ENCODE data around the gene LAMC3. TPM values are rescaled to one million over a fixed set of nuclear protein-coding genes. Genes with fewer than 3 reads are reported as not detected.

The LAMC3 gene
- polyA plus RNA-seq, 1 of the 3 experiments (the other 2 are of a cell fraction) = 0.07 TPM

DNA sequence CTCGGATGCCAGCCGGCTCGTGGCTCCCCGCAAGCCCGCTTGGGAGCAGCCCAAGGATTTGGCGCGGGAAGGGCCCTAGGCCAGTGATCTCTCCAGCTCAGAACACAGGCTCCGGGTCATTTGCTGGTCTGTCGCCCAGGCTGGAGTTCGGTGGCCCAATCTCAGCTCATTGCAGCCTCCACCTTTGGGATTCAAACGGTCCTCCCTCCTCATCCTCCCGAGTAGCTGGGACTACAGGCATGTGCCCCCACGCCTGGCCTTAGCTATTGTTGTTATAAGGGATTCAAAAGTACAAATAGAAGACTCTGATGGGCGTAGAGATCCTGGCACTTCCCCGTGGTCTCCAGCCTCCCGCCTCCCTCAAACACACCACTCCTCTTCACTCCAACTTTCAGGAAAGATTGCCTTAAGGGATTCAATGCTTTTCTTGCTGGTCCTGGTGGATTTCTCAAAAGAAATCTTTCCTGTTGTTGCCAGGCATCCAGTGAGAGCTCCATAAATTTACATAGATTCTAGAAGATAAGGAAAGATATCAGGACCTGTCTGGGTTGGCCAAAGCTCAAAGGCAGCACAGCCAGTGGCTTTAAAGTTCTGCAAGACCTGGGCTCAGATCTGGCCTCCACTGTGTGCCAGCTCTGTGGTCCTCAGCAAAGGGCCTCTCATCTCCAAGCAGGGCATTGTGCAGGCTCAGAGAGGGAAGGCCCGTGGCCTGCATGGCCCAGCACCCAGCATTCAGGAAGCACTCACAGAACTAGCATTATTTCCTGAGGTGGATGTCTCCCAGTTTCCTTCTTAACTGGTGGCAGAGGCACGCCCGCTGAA, 88.4 kb downstream of the LAMC3 start:
- Histone ChIP-seq H3K79me2 (ENCODE audit: insufficient read depth) (no peaks in the 10 kb centered on the region), H2AFZ (ENCODE audit: low read depth) (no peak overlapping the region), H3K9ac (no peak overlapping the region), H4K20me1 (ENCODE audit: insufficient read depth) (no peaks in the 10 kb centered on the region), H3K4me1 (ENCODE audit: control insufficient read depth in 1 of 2, insufficient read depth in 2 of 2, low read depth in 1 of 2, low read length in 1 of 2) (peaks cover 0 to 17% of the 10 kb centered on the region in 2 experiments; a peak in 1 of 4 replicates), H3K27me3 (ENCODE audit: insufficient read depth) (peaks cover 27% of the 10 kb centered on the region), H3K4me3 (ENCODE audit: low read depth in 2 of 2, low read length in 1 of 2) (peak overlapping the region in 1 of 2 experiments; percentile 49; a peak in 2 of 4 replicates), H3K4me2 (peak overlapping the region; percentile 74; the same call in 1 of the 2 replicates), H3K27ac (ENCODE audit: low read depth in 2 of 2, low read length in 1 of 2) (no peak overlapping the region), H3F3A (replicated peaks; ENCODE audit: insufficient read depth) (no peaks in the 10 kb centered on the region), H3K36me3 (replicated peaks in 1 of 2; ENCODE audit: control insufficient read depth in 1 of 2, insufficient read depth in 2 of 2, low read length in 1 of 2) (no peaks in the 10 kb centered on the region), H3K9me2 (no peaks in the 10 kb centered on the region), H3K9me3 (no peaks in the 10 kb centered on the region)
- TF ChIP-seq USF2 (IDR thresholded peaks at IDR 0.05; ENCODE audit: borderline replicate concordance, low read depth, low read length) (no peak), SMC3 (IDR thresholded peaks at IDR 0.05; ENCODE audit: low read depth, low read length) (no peak), RCOR1 (IDR thresholded peaks at IDR 0.05; ENCODE audit: low read length) (no peak), FOXM1 (IDR thresholded peaks at IDR 0.05; ENCODE audit: low read depth) (no peak), GABPA (IDR thresholded peaks at IDR 0.05; ENCODE audit: low read depth) (no peak), MXI1 (IDR thresholded peaks at IDR 0.05; ENCODE audit: low read depth, low read length) (no peak), YY1 (IDR thresholded peaks at IDR 0.05; ENCODE audit: low read depth) (no peak), TEAD4 (IDR thresholded peaks at IDR 0.05; ENCODE audit: borderline replicate concordance, insufficient read depth) (no peak), MEF2A (IDR thresholded peaks at IDR 0.05; ENCODE audit: borderline replicate concordance, low read depth) (no peak), PBX3 (IDR thresholded peaks at IDR 0.05) (no peak)
- TF ChIP-seq, protein P1, sequence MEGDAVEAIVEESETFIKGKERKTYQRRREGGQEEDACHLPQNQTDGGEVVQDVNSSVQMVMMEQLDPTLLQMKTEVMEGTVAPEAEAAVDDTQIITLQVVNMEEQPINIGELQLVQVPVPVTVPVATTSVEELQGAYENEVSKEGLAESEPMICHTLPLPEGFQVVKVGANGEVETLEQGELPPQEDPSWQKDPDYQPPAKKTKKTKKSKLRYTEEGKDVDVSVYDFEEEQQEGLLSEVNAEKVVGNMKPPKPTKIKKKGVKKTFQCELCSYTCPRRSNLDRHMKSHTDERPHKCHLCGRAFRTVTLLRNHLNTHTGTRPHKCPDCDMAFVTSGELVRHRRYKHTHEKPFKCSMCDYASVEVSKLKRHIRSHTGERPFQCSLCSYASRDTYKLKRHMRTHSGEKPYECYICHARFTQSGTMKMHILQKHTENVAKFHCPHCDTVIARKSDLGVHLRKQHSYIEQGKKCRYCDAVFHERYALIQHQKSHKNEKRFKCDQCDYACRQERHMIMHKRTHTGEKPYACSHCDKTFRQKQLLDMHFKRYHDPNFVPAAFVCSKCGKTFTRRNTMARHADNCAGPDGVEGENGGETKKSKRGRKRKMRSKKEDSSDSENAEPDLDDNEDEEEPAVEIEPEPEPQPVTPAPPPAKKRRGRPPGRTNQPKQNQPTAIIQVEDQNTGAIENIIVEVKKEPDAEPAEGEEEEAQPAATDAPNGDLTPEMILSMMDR (IDR thresholded peaks at IDR 0.05) = no peak
- TF ChIP-seq, protein P2, sequence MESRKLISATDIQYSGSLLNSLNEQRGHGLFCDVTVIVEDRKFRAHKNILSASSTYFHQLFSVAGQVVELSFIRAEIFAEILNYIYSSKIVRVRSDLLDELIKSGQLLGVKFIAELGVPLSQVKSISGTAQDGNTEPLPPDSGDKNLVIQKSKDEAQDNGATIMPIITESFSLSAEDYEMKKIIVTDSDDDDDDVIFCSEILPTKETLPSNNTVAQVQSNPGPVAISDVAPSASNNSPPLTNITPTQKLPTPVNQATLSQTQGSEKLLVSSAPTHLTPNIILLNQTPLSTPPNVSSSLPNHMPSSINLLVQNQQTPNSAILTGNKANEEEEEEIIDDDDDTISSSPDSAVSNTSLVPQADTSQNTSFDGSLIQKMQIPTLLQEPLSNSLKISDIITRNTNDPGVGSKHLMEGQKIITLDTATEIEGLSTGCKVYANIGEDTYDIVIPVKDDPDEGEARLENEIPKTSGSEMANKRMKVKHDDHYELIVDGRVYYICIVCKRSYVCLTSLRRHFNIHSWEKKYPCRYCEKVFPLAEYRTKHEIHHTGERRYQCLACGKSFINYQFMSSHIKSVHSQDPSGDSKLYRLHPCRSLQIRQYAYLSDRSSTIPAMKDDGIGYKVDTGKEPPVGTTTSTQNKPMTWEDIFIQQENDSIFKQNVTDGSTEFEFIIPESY (IDR thresholded peaks at IDR 0.05; ENCODE audit: borderline replicate concordance, low read depth) = no peak
- TF ChIP-seq, protein P3, sequence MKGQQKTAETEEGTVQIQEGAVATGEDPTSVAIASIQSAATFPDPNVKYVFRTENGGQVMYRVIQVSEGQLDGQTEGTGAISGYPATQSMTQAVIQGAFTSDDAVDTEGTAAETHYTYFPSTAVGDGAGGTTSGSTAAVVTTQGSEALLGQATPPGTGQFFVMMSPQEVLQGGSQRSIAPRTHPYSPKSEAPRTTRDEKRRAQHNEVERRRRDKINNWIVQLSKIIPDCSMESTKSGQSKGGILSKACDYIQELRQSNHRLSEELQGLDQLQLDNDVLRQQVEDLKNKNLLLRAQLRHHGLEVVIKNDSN (IDR thresholded peaks at IDR 0.05; ENCODE audit: borderline replicate concordance, low read depth) = no peak
- TF ChIP-seq, protein P4, sequence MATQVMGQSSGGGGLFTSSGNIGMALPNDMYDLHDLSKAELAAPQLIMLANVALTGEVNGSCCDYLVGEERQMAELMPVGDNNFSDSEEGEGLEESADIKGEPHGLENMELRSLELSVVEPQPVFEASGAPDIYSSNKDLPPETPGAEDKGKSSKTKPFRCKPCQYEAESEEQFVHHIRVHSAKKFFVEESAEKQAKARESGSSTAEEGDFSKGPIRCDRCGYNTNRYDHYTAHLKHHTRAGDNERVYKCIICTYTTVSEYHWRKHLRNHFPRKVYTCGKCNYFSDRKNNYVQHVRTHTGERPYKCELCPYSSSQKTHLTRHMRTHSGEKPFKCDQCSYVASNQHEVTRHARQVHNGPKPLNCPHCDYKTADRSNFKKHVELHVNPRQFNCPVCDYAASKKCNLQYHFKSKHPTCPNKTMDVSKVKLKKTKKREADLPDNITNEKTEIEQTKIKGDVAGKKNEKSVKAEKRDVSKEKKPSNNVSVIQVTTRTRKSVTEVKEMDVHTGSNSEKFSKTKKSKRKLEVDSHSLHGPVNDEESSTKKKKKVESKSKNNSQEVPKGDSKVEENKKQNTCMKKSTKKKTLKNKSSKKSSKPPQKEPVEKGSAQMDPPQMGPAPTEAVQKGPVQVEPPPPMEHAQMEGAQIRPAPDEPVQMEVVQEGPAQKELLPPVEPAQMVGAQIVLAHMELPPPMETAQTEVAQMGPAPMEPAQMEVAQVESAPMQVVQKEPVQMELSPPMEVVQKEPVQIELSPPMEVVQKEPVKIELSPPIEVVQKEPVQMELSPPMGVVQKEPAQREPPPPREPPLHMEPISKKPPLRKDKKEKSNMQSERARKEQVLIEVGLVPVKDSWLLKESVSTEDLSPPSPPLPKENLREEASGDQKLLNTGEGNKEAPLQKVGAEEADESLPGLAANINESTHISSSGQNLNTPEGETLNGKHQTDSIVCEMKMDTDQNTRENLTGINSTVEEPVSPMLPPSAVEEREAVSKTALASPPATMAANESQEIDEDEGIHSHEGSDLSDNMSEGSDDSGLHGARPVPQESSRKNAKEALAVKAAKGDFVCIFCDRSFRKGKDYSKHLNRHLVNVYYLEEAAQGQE (IDR thresholded peaks at IDR 0.05; ENCODE audit: low read depth, low read length) = no peak
- ChIA-PET POLR2A (interaction anchor here (0.9 to 1.0 kb wide), 2 partner anchors 12 to 28 kb away, joined by 3 read pairs; partner anchors contain the start of gene NUP214), CTCF (interaction anchor here (0.6 to 3.1 kb wide), 4 partner anchors 40 to 643 kb away, joined by 3 to 11 read pairs (median 3); no protein-coding TSS in a partner anchor)
- 72% methylated on average over 15 of the region's 19 CpGs for WGBS (ENCODE audit: low lambda C conversion rate)
- no peak for DNase-seq

Measured in SK-N-SH (cell line).